ENCODE data around the gene IFT172. TPM values are rescaled to one million over a fixed set of nuclear protein-coding genes. Genes with fewer than 3 reads are reported as not detected.

IFT172 gene
- total RNA-seq, 2 experiments from 2014 or later, result 11.5 to 15.7 TPM

GRCh38 chr2:27400348-27401135 is 89.0 kb downstream of the IFT172 start:
- ATAC-seq (no peak), DNase-seq (no peak)
- CTCF ChIA-PET, result interaction anchor here (0.7 to 1.9 kb wide), 2 partner anchors 282 to 283 kb away, joined by 3 to 4 read pairs; no protein-coding TSS in a partner anchor
- Mint-ChIP-seq H3K9me3 (ENCODE audit: low read depth) (no peaks in the 10 kb centered on the region), H3K27ac (peak overlapping the region; percentile 12), H3K4me3 (no peak overlapping the region), H3K27me3 (no peaks in the 10 kb centered on the region), H3K4me1 (peaks cover 36% of the 10 kb centered on the region), H3K36me3 (peaks cover 32% of the 10 kb centered on the region)

DNA sequence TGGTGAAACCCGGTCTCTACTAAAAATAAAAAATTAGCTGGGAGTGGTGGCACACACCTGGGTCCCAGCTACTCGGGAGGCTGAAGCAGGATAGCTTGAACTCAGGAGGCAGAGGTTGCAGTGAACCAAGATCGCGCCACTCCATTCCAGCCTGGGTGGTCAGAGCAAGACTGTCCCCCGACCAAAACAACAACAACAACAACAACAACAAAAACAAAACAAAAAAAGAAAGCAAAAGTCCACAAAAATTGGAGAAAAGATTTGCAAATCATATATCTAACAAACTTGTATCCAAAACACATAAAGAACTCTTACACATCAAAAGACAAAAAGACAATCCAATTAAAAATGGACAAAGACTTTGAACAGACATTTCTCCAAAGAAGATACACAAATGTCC is 90.6 kb downstream of the IFT172 start:
- no peak for ATAC-seq
- H3K4me3 Mint-ChIP-seq, result no peak overlapping the region
- CTCF ChIA-PET, result no interaction called here
- peak overlapping the region; percentile 61 for H3K27ac Mint-ChIP-seq
- DNase-seq, result no peak
- H3K36me3 Mint-ChIP-seq, result peaks cover 33% of the 10 kb centered on the region
- H3K27me3 Mint-ChIP-seq, result no peaks in the 10 kb centered on the region
- H3K4me1 Mint-ChIP-seq, result peaks cover 40% of the 10 kb centered on the region
- no peaks in the 10 kb centered on the region for H3K9me3 Mint-ChIP-seq (ENCODE audit: low read depth)

Other genes starting within 250 kb of the IFT172 start
- gene SLC30A3, start 226.7 kb downstream of the IFT172 start, total RNA-seq, result under 1 TPM; 0.38 to 0.47 TPM
- not detected for gene DNAJC5G, start 214.3 kb downstream of the IFT172 start, total RNA-seq
- under 1 TPM in 1 of 2 experiments, not detected in 1; 0.28 TPM for gene TRIM54, start 207.3 kb downstream of the IFT172 start, total RNA-seq
- 1 to 10 TPM; 1.1 to 2.6 TPM for gene UCN, start 181.3 kb downstream of the IFT172 start, total RNA-seq
- gene MPV17, start 166.6 kb downstream of the IFT172 start, total RNA-seq, result 10 to 100 TPM; 87.4 to 97.6 TPM
- gene GTF3C2, start 133.0 kb downstream of the IFT172 start, total RNA-seq, result 10 to 100 TPM; 54.6 to 67.6 TPM
- 10 to 100 TPM; 38.6 to 43.1 TPM for gene EIF2B4, start 119.4 kb downstream of the IFT172 start, total RNA-seq
- 100 to 1,000 TPM; 101 to 125 TPM for gene SNX17, start 119.1 kb downstream of the IFT172 start, total RNA-seq
- 10 to 100 TPM; 12.7 to 15.4 TPM for gene ZNF513, start 109.0 kb downstream of the IFT172 start, total RNA-seq
- 100 to 1,000 TPM; 136 to 159 TPM for gene PPM1G, start 80.2 kb downstream of the IFT172 start, total RNA-seq
- 100 to 1,000 TPM in 1 of 2 experiments, 10 to 100 TPM in 1; 88.5 to 103 TPM for gene NRBP1, start 61.1 kb downstream of the IFT172 start, total RNA-seq
- 1 to 10 TPM; 4.5 to 6.4 TPM for gene KRTCAP3, start 47.4 kb downstream of the IFT172 start, total RNA-seq
- gene FNDC4, start 5.5 kb upstream of the IFT172 start, total RNA-seq, result under 1 TPM in 1 of 2 experiments, not detected in 1; 0.14 TPM
- gene GCKR, start 7.1 kb upstream of the IFT172 start, total RNA-seq, result not detected
- 10 to 100 TPM; 32.8 to 39.5 TPM for gene ZNF512, start 93.3 kb upstream of the IFT172 start, total RNA-seq
- gene CCDC121, start 139.3 kb upstream of the IFT172 start, total RNA-seq, result 1 to 10 TPM in 1 of 2 experiments, under 1 TPM in 1; 0.98 to 1.5 TPM
- gene GPN1, start 139.3 kb upstream of the IFT172 start, total RNA-seq, result 10 to 100 TPM; 36.9 to 50.9 TPM
- 10 to 100 TPM; 34.8 to 39.7 TPM for gene SUPT7L, start 173.9 kb upstream of the IFT172 start, total RNA-seq
- gene SLC4A1AP, start 174.1 kb upstream of the IFT172 start, total RNA-seq, result 10 to 100 TPM; 27.8 to 28.2 TPM

Data from activated CD8-positive, alpha-beta memory T cell treated with anti-CD3 and anti-CD28 coated beads, Interleukin-2, amount 10 ng/mL, durations not matched to agents 7 days and 5 days (primary cell).